Measurements from ENCODE around the gene NUP214. TPM values are rescaled to one million over a fixed set of nuclear protein-coding genes. Genes with fewer than 3 reads are reported as not detected.

The NUP214 gene
- total and polyA plus RNA-seq, 2 of the 8 experiments (the other 6 are each of a cell fraction or from before 2014, with no cell fraction given) = 28.6 to 50.2 TPM

DNA sequence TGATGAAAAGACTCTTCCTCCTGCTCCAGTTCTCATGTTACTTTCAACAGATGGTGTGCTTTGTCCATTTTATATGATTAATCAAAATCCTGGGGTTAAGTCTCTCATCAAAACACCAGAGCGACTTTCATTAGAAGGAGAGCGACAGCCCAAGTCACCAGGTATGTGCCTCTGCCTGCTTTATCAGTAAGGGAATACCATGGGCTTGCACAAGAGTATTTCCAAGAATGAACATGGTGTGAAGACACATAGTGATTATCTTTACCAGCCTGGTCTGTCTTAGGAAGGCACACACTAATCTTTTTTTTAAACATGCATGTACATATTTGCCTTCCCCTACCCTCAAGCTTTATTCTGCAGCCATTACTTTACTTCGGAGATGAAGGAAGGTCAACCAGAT is 15.2 kb downstream of the NUP214 start:
- FAIRE-seq (no peak), DNase-seq (ENCODE audit: low read depth in 1 of 2, low spot score in 2 of 2) (no peak)
- Histone ChIP-seq H2AFZ (ENCODE audit: low read length) (no peak overlapping the region), H3K79me1 (ENCODE audit: low read depth, low read length) (no peaks in the 10 kb centered on the region), H4K8ac (ENCODE audit: extremely low read depth, insufficient read depth, low read length) (no peak overlapping the region), H2BK15ac (ENCODE audit: low read length) (no peak overlapping the region), H3K4me2 (ENCODE audit: insufficient read depth in 1 of 2, low read depth in 2 of 2, low read length in 2 of 2) (no peak overlapping the region), H3K4me3 (ENCODE audit: extremely low read depth in 1 of 4, insufficient read depth in 2 of 4, low read depth in 3 of 4, low read length in 4 of 4) (no peak overlapping the region), H2BK20ac (ENCODE audit: low read length) (no peak overlapping the region), H4K91ac (replicated peaks; ENCODE audit: insufficient read length, low read length) (no peak overlapping the region), H3K27me3 (replicated peaks in 1 of 4; ENCODE audit: control insufficient read depth in 3 of 4, extremely low read depth in 1 of 4, insufficient read depth in 3 of 4, low read length in 3 of 4) (no peaks in the 10 kb centered on the region), H4K5ac (ENCODE audit: insufficient read length, low read depth, low read length) (no peak overlapping the region), H3K18ac (ENCODE audit: extremely low read depth, low read length) (no peak overlapping the region), H3K9ac (replicated peaks in 1 of 4; ENCODE audit: extremely low read depth in 1 of 4, low read depth in 3 of 4, low read length in 3 of 4) (no peak overlapping the region), H2BK5ac (ENCODE audit: low read depth, low read length) (no peak overlapping the region), H2AK5ac (ENCODE audit: low read depth, low read length) (no peak overlapping the region), H3K27ac (ENCODE audit: low read depth, low read length) (no peak overlapping the region), H3K9me3 (ENCODE audit: insufficient read depth in 2 of 2, low read depth in 1 of 2, low read length in 1 of 2) (no peaks in the 10 kb centered on the region), H3K56ac (replicated peaks; ENCODE audit: insufficient read length, low read depth, low read length) (no peak overlapping the region), H4K20me1 (replicated peaks in 1 of 2; ENCODE audit: control insufficient read depth in 1 of 2, insufficient read depth in 2 of 2, low read length in 2 of 2) (no peaks in the 10 kb centered on the region), H3K23me2 (ENCODE audit: low read depth, low read length) (no peaks in the 10 kb centered on the region), H3K4ac (replicated peaks; ENCODE audit: insufficient read length, low read depth, low read length) (no peak overlapping the region), H2BK12ac (ENCODE audit: low read depth, low read length) (no peak overlapping the region), H3K79me2 (ENCODE audit: control insufficient read depth in 1 of 2, insufficient read depth in 2 of 2, low read length in 2 of 2) (no peaks in the 10 kb centered on the region), H2BK120ac (replicated peaks; ENCODE audit: low read depth, low read length) (no peak overlapping the region), H3K4me1 (replicated peaks in 1 of 4; ENCODE audit: control insufficient read depth in 3 of 4, insufficient read depth in 4 of 4, low read length in 3 of 4) (no peaks in the 10 kb centered on the region), H3K36me3 (ENCODE audit: control insufficient read depth in 2 of 4, insufficient read depth in 4 of 4, low read length in 3 of 4) (peaks cover 30 to 77% (median 64%) of the 10 kb centered on the region in 4 experiments), H3K23ac (ENCODE audit: insufficient read length) (no peak overlapping the region), H3K14ac (ENCODE audit: insufficient read length) (no peak overlapping the region)
- TF ChIP-seq BACH1 (IDR thresholded peaks at IDR 0.05; ENCODE audit: low read length) (no peak), SP4 (IDR thresholded peaks at IDR 0.05; ENCODE audit: low read length) (no peak), RNF2 (IDR thresholded peaks at IDR 0.05; ENCODE audit: borderline replicate concordance, low read depth, low read length, missing control alignments, poor library complexity, severe bottlenecking) (no peak), RXRA (IDR thresholded peaks at IDR 0.05; ENCODE audit: insufficient read depth, low read depth, low read length) (no peak), SIX5 (IDR thresholded peaks at IDR 0.05; ENCODE audit: low read depth, low read length) (no peak), BCL11A (IDR thresholded peaks at IDR 0.05; ENCODE audit: low read depth in 2 of 2, low read length in 2 of 2) (no peak), SRF (IDR thresholded peaks at IDR 0.05; ENCODE audit: low read depth, low read length) (no peak), SIN3A (conservative IDR thresholded peaks at IDR 0.05 in 1 of 2, IDR thresholded peaks at IDR 0.05 in 1 of 2; ENCODE audit: low read depth in 1 of 2, low read length in 2 of 2) (no peak), NANOG (IDR thresholded peaks at IDR 0.05; ENCODE audit: insufficient read depth, low read depth, low read length, poor library complexity, severe bottlenecking) (no peak), CHD1 (IDR thresholded peaks at IDR 0.05; ENCODE audit: low read depth, low read length) (no peak), ZNF274 (IDR thresholded peaks at IDR 0.05; ENCODE audit: borderline replicate concordance, extremely low read depth, low read length) (no peak), JUND (IDR thresholded peaks at IDR 0.05; ENCODE audit: low read length) (no peak)
- TF ChIP-seq, protein P1, sequence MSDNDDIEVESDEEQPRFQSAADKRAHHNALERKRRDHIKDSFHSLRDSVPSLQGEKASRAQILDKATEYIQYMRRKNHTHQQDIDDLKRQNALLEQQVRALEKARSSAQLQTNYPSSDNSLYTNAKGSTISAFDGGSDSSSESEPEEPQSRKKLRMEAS (IDR thresholded peaks at IDR 0.05) = no peak
- TF ChIP-seq, protein P2, sequence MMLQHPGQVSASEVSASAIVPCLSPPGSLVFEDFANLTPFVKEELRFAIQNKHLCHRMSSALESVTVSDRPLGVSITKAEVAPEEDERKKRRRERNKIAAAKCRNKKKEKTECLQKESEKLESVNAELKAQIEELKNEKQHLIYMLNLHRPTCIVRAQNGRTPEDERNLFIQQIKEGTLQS (IDR thresholded peaks at IDR 0.05; ENCODE audit: insufficient read depth, low read depth, low read length) = no peak
- POLR2A ChIA-PET (ENCODE audit: partially characterized antibody) = interaction anchor here (1.1 to 1.8 kb wide), 2 partner anchors 14 to 56 kb away, joined by 4 to 9 read pairs; partner anchors contain the start of gene NUP214
- WGBS, 2 experiments (ENCODE audit: extremely low coverage in 1 of 2, insufficient coverage in 1 of 2, insufficient read length in 1 of 2, insufficient replicate concordance in 2 of 2, low coverage in 1 of 2, low lambda C conversion rate in 2 of 2, missing lambda C conversion rate in 1 of 2) = 96% methylated on average over 3 of the region's 3 CpGs; no CpG with 5 or more reads in 1 of the 2 experiments
- CTCF ChIA-PET (ENCODE audit: partially characterized antibody) = no interaction called here

All from H1 (cell line).